ENCODE data around the gene CAPS.

CAPS gene

GRCh38 chr19:5933391-5934068 is 19.5 kb downstream of the CAPS start:
- DNase-seq (ENCODE audit: low read depth in 2 of 2) = no peak

- DNase-seq (ENCODE audit: low read depth in 2 of 2) = no peak
These were observed 20.0 kb downstream of the CAPS start for GRCh38 chr19:5934069-5934401.

GRCh38 chr19:5934774-5935472 is 20.9 kb downstream of the CAPS start:
- no peak for DNase-seq (ENCODE audit: low read depth in 2 of 2)

- no peak for DNase-seq (ENCODE audit: low read depth in 2 of 2)
These were observed 21.6 kb downstream of the CAPS start for GRCh38 chr19:5935473-5936291.

GRCh38 chr19:5936292-5936592 is 22.2 kb downstream of the CAPS start:
- no peak for DNase-seq (ENCODE audit: low read depth in 2 of 2)

GRCh38 chr19:5937550-5937949 is 23.5 kb downstream of the CAPS start:
- DNase-seq (ENCODE audit: low read depth in 2 of 2) = no peak

GRCh38 chr19:5940260-5941208 is 26.5 kb downstream of the CAPS start:
- no peak for DNase-seq (ENCODE audit: low read depth in 2 of 2)

- no peak for DNase-seq (ENCODE audit: low read depth in 2 of 2)
These were observed 27.6 kb downstream of the CAPS start for GRCh38 chr19:5941673-5942072.

- DNase-seq (ENCODE audit: low read depth in 2 of 2) = no peak
These were observed 29.0 kb downstream of the CAPS start for GRCh38 chr19:5943045-5943444.

GRCh38 chr19:5943623-5944022 is 29.6 kb downstream of the CAPS start:
- DNase-seq (ENCODE audit: low read depth in 2 of 2) = no peak

GRCh38 chr19:5947435-5947834 is 33.4 kb downstream of the CAPS start:
- DNase-seq (ENCODE audit: low read depth in 2 of 2) = no peak

GRCh38 chr19:5948752-5949564 is 34.9 kb downstream of the CAPS start:
- DNase-seq (ENCODE audit: low read depth in 2 of 2) = no peak

- DNase-seq (ENCODE audit: low read depth in 2 of 2) = no peak
These were observed 35.8 kb downstream of the CAPS start for GRCh38 chr19:5949792-5950305.

GRCh38 chr19:5950741-5951140 is 36.7 kb downstream of the CAPS start:
- no peak for DNase-seq (ENCODE audit: low read depth in 2 of 2)

GRCh38 chr19:5951338-5951861 is 37.3 kb downstream of the CAPS start:
- DNase-seq (ENCODE audit: low read depth in 2 of 2) = no peak

GRCh38 chr19:5952193-5953029 is 38.4 kb downstream of the CAPS start:
- no peak for DNase-seq (ENCODE audit: low read depth in 2 of 2)

- DNase-seq (ENCODE audit: low read depth in 2 of 2) = no peak
These were observed 39.1 kb downstream of the CAPS start for GRCh38 chr19:5953030-5953589.

- DNase-seq (ENCODE audit: low read depth in 2 of 2) = no peak
These were observed 39.7 kb downstream of the CAPS start for GRCh38 chr19:5953680-5954213.

- no peak for DNase-seq (ENCODE audit: low read depth in 2 of 2)
These were observed 40.2 kb downstream of the CAPS start for GRCh38 chr19:5954293-5954692.
